Adrenal gland (tissue), 5 donors: ENCODE measurements around the gene PRKCE.

ENCODE experiments used
- POLR2A ChIP-seq, 2 donors: fragments of 450-650 bp; IDR thresholded peaks; one replicate each; pipeline ENCODE4 v1.6.1; 2017; ENCODE audit warnings: antibody characterized with exemption in 2 of 2, mild to moderate bottlenecking in 2 of 2, moderate library complexity in 1 of 2
- TF ChIP-seq, protein P1 (sequence below), 6 experiments: fragments of 450-650 bp in 4 of 6; fragments of 200-600 bp in 2 of 6; sonication (generic) in 1 of 6; IDR thresholded peaks; 1 replicate in 5 of 6; 2 replicates in 1 of 6; pipeline versions ENCODE4 v1.5.1 to v1.8.0; 2016 to 2021; ENCODE audit warnings: antibody characterized with exemption in 6 of 6, mild to moderate bottlenecking in 2 of 6, moderate library complexity in 1 of 6
- donor health status: DM: no; HTN: no; CAD: no.

GRCh38 chr2:45902781-45903375 is 251.4 kb downstream of the PRKCE start:
- TF ChIP-seq, protein P1, sequence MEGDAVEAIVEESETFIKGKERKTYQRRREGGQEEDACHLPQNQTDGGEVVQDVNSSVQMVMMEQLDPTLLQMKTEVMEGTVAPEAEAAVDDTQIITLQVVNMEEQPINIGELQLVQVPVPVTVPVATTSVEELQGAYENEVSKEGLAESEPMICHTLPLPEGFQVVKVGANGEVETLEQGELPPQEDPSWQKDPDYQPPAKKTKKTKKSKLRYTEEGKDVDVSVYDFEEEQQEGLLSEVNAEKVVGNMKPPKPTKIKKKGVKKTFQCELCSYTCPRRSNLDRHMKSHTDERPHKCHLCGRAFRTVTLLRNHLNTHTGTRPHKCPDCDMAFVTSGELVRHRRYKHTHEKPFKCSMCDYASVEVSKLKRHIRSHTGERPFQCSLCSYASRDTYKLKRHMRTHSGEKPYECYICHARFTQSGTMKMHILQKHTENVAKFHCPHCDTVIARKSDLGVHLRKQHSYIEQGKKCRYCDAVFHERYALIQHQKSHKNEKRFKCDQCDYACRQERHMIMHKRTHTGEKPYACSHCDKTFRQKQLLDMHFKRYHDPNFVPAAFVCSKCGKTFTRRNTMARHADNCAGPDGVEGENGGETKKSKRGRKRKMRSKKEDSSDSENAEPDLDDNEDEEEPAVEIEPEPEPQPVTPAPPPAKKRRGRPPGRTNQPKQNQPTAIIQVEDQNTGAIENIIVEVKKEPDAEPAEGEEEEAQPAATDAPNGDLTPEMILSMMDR (IDR thresholded peaks at IDR 0.05) = no peak
- no peak for TF ChIP-seq POLR2A (IDR thresholded peaks at IDR 0.05)
